Heart right ventricle (tissue), 16 donors: ENCODE data around the gene IL21R. TPM values are rescaled to one million over a fixed set of nuclear protein-coding genes. Genes with fewer than 3 reads are reported as not detected.

ENCODE experiments used
- ATAC-seq, 8 donors: fragments of 200-7000 bp; cut with Tn5 transposase; one replicate each; pipeline ENCODE4 v1.9.1; 2020; ENCODE audit warnings: mild to moderate bottlenecking in 8 of 8, moderate library complexity in 8 of 8, moderate number of reproducible peaks in 1 of 8
- DNase-seq, 2 donors: peaks; one replicate each; pipeline ENCODE4 v3.0.0-alpha.2; 2020
- H3K27ac ChIP-seq, 10 donors: fragments of 200-600 bp; sonication (generic) in 2 of 10; one replicate each; pipeline versions ENCODE4 v1.5.0 to v1.8.0; 2020 to 2022; ENCODE audit warnings: mild to moderate bottlenecking in 3 of 10
- H3K27me3 ChIP-seq, 7 donors: fragments of 200-600 bp; one replicate each; pipeline ENCODE4 v1.8.0; 2021 to 2022; ENCODE audit warnings: mild to moderate bottlenecking in 2 of 7
- H3K36me3 ChIP-seq, 9 donors: fragments of 200-600 bp; sonication (generic) in 1 of 9; one replicate each; pipeline versions ENCODE4 v1.5.0 to v1.8.0; 2020 to 2022; ENCODE audit warnings: mild to moderate bottlenecking in 2 of 9
- H3K4me1 ChIP-seq, 9 donors: fragments of 200-600 bp; sonication (generic) in 1 of 9; one replicate each; pipeline versions ENCODE4 v1.5.0 to v1.8.0; 2020 to 2022; ENCODE audit warnings: mild to moderate bottlenecking in 4 of 9
- H3K4me3 ChIP-seq, 10 donors: fragments of 200-600 bp; sonication (generic) in 2 of 10; one replicate each; pipeline versions ENCODE4 v1.5.0 to v1.8.0; 2020 to 2022; ENCODE audit warnings: mild to moderate bottlenecking in 7 of 10, moderate library complexity in 2 of 10
- H3K9me3 ChIP-seq, 11 donors: fragments of 200-600 bp in 10 of 11; sonication (generic) in 2 of 11; one replicate each; pipeline versions ENCODE4 v1.5.0 to v1.8.0; 2013 to 2022; ENCODE audit warnings: mild to moderate bottlenecking in 2 of 11, control low read depth in 1 of 11, moderate library complexity in 1 of 11
- CTCF ChIP-seq, 9 donors: fragments of 200-600 bp; sonication (generic) in 2 of 9; IDR thresholded peaks; one replicate each; pipeline versions ENCODE4 v1.5.0 to v1.8.0; 2021 to 2022; ENCODE audit warnings: antibody characterized with exemption in 9 of 9, mild to moderate bottlenecking in 5 of 9, moderate library complexity in 1 of 9
- WGBS, 2 donors: extraction: QIAGEN DNeasy Blood & Tissue Kit; methylation state at CpG; one replicate each; pipeline ENCODE4 v1.1.7; 2013; ENCODE audit warnings: inconsistent platforms in 1 of 2; 5-methylcytosine and 5-hydroxymethylcytosine counted together
- intact Hi-C, 10 donors: fragments of 100-400 bp; cut with DNase I; formaldehyde crosslinking; loops; one replicate each; pipeline versions ENCODE4 v1.11.1 to v1.14.2; 2022
- polyA plus RNA-seq, 2 donors: library from polyadenylated mRNA; stranded (reverse); fragments of 200-250 nt; gene quantifications; one replicate each; pipeline ENCODE4 v1.2.3, GENCODE V29; 2013
- total RNA-seq, 10 donors: library from RNA; stranded (reverse); fragmentation: NEBNext Ultra II Directional in 3 of 10; extraction: Animal tissue kit (Norgen Biotek cat#: 25700) in 3 of 10; gene quantifications; one replicate each; pipeline versions ENCODE4 v1.2.1 to v1.2.4, GENCODE V29; 2021 to 2023
- donor health status: Arrhythmogenic right ventricular cardiomyopathy.
- donor health status: ischemic (EF 13 %, LVEDD 7.1; RV severe dilation, severe dysfunction).
- donor health status: healthy with polysubstance abuse.
- donor health status: DM: no; HTN: yes; CAD: no.
- donor health status: DM: no; HTN: no; CAD: no.
- donor health status: ischemic (EF 25% LVEDD 6.9; RV normal size, moderate dysfunction).
- donor health status: ischemic (EF 25% LVEDD 5.7; RV mildly dilated, moderate dysfunction).
- donor health status: healthy.
- donor health status: DM: yes; HTN: yes; CAD: no.
- donor health status: Ischemic cardiomyopathy.
- donor health status: ischemic (EF 35%, LVEDD 5.7; RV mildly dilated, moderate dysfunction).
- donor health status: nonischemic (EF 11% LVEDD 7.7; RV severe dilation, severe dysfunction).
- donor health status: DM: yes; HTN: yes; CAD: no.
- donor health status: PGD.
- donor health status: ischemic (EF 29% LVEDD 5.4; RV normal size, mild dysfunction).
- donor health status: nonischemic (EF 23%, LVEDD 6.1; RV moderate dilation, normal function).

The IL21R gene
- total and polyA plus RNA-seq, 12 donors = 0.06 to 3.6 (median 0.14) TPM; not detected in 2

GRCh38 chr16:27498916-27499658 lies 97.1 kb downstream of the IL21R start:
- WGBS, 2 donors = 72 to 80% methylated on average over 14 of the region's 14 CpGs
- H3K27ac ChIP-seq = peak overlapping the region in 8 of 10 donors; percentile 42 to 85 (median 66)

GRCh38 chr16:27499659-27500055 lies 97.7 kb downstream of the IL21R start:
- peak in 1 of 2 donors; percentile 41 for DNase-seq
- intact Hi-C loops = no loop called here
- Histone ChIP-seq H3K36me3 (peaks cover 0 to 100% (median 86%) of the 10 kb centered on the region in 9 donors), H3K4me1 (peaks cover 0 to 15% (median 9%) of the 10 kb centered on the region in 9 donors), H3K27me3 (no peaks in the 10 kb centered on the region), H3K27ac (peak overlapping the region in 8 of 10 donors; percentile 42 to 85 (median 66)), H3K9me3 (no peaks in the 10 kb centered on the region), H3K4me3 (no peak overlapping the region)
- no peak for TF ChIP-seq CTCF (IDR thresholded peaks at IDR 0.05)
- ATAC-seq = peak; percentile 61 to 90 (median 85)
- WGBS, 2 donors = 75 to 79% methylated on average over 9 of the region's 9 CpGs

More at GRCh38 chr16:27498916-27499658, 97.1 kb downstream of the IL21R start:
- DNase-seq (no peak), ATAC-seq (peak in 7 of 8 donors; percentile 7 to 57 (median 50))
- Histone ChIP-seq H3K4me3 (no peak overlapping the region), H3K4me1 (peaks cover 0 to 14% (median 8%) of the 10 kb centered on the region in 9 donors), H3K36me3 (peaks cover 0 to 100% (median 85%) of the 10 kb centered on the region in 9 donors), H3K27me3 (no peaks in the 10 kb centered on the region), H3K9me3 (no peaks in the 10 kb centered on the region)
- intact Hi-C loops = no loop called here
- no peak for TF ChIP-seq CTCF (IDR thresholded peaks at IDR 0.05)

GRCh38 chr16:27500801-27501200 lies 98.8 kb downstream of the IL21R start:
- peaks cover 0 to 100% (median 87%) of the 10 kb centered on the region in 9 donors for H3K36me3 ChIP-seq
- no peak overlapping the region for H3K4me3 ChIP-seq
- no peak for TF ChIP-seq CTCF (IDR thresholded peaks at IDR 0.05)
- WGBS, 2 donors = 90 to 98% methylated on average over 3 of the region's 3 CpGs
- intact Hi-C loops = no loop called here
- ATAC-seq (no peak), DNase-seq (no peak)
- no peaks in the 10 kb centered on the region for H3K27me3 ChIP-seq
- no peak overlapping the region for H3K27ac ChIP-seq
- H3K4me1 ChIP-seq = peaks cover 0 to 26% (median 20%) of the 10 kb centered on the region in 9 donors
- H3K9me3 ChIP-seq = no peaks in the 10 kb centered on the region

Other genes starting within 250 kb of the IL21R start
- 1 to 10 TPM; 2.6 to 4.5 (median 3.3) TPM for gene KDM8, start 198.6 kb upstream of the IL21R start, total RNA-seq
- gene KDM8, start 198.6 kb upstream of the IL21R start, polyA plus RNA-seq = 1 to 10 TPM; 1.5 to 5.8 TPM
- gene NSMCE1, start 133.4 kb upstream of the IL21R start, total RNA-seq = 10 to 100 TPM; 33.5 to 46.3 (median 38.1) TPM
- gene NSMCE1, start 133.4 kb upstream of the IL21R start, polyA plus RNA-seq = 10 to 100 TPM; 36.1 to 57.1 TPM
- gene IL4R, start 88.2 kb upstream of the IL21R start, total RNA-seq = 10 to 100 TPM in 4 of 10 donors, 1 to 10 TPM in 6; 5.0 to 28.9 (median 9.7) TPM
- gene IL4R, start 88.2 kb upstream of the IL21R start, polyA plus RNA-seq = 10 to 100 TPM; 10.0 to 10.2 TPM
- gene GTF3C1, start 147.7 kb downstream of the IL21R start, total RNA-seq = 10 to 100 TPM; 48.1 to 84.5 (median 62.8) TPM
- gene GTF3C1, start 147.7 kb downstream of the IL21R start, polyA plus RNA-seq = 100 to 1,000 TPM in 1 of 2 donors, 10 to 100 TPM in 1; 53.0 to 133 TPM
- gene KATNIP, start 148.0 kb downstream of the IL21R start, total RNA-seq = 10 to 100 TPM in 9 of 10 donors, 1 to 10 TPM in 1; 8.6 to 25.0 (median 16.8) TPM
- gene KATNIP, start 148.0 kb downstream of the IL21R start, polyA plus RNA-seq = 1 to 10 TPM; 5.9 to 6.0 TPM